WI38 (cell line): ENCODE results near the gene NPAS4.
A peak's percentile ranks its signal among the peaks of the same experiment; 100 is the strongest.
"Not testable (repeated sequence)": the region's sequence is repeated elsewhere in the genome, so short reads cannot be mapped to it uniquely, and the experiment has no call there.

Experiments
- H3K4me3 ChIP-seq: 2 replicates; pipeline ENCODE4 v1.5.1; 2011; ENCODE audit warnings: low read depth, mild to moderate bottlenecking, control low read depth, low read length
- TF ChIP-seq, protein P1 (sequence below): IDR thresholded peaks from 2 replicates; pipeline ENCODE4 v1.5.1; 2012; ENCODE audit warnings: low read depth, mild to moderate bottlenecking, control low read depth, low read length

Gene NPAS4

GRCh38 chr11:66419825-66420224 is 1.0 kb upstream of the NPAS4 start:
- TF ChIP-seq, protein P1, sequence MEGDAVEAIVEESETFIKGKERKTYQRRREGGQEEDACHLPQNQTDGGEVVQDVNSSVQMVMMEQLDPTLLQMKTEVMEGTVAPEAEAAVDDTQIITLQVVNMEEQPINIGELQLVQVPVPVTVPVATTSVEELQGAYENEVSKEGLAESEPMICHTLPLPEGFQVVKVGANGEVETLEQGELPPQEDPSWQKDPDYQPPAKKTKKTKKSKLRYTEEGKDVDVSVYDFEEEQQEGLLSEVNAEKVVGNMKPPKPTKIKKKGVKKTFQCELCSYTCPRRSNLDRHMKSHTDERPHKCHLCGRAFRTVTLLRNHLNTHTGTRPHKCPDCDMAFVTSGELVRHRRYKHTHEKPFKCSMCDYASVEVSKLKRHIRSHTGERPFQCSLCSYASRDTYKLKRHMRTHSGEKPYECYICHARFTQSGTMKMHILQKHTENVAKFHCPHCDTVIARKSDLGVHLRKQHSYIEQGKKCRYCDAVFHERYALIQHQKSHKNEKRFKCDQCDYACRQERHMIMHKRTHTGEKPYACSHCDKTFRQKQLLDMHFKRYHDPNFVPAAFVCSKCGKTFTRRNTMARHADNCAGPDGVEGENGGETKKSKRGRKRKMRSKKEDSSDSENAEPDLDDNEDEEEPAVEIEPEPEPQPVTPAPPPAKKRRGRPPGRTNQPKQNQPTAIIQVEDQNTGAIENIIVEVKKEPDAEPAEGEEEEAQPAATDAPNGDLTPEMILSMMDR: no peak
- H3K4me3 ChIP-seq: no peak overlapping the region

- no peak overlapping the region for H3K4me3 ChIP-seq
- TF ChIP-seq, protein P1: no peak
These were observed 814 bp downstream of the NPAS4 start for GRCh38 chr11:66421492-66422205.

- TF ChIP-seq, protein P1: no peak
- H3K4me3 ChIP-seq: no peak overlapping the region
These were observed 5.5 kb downstream of the NPAS4 start for GRCh38 chr11:66426314-66426713.

DNA sequence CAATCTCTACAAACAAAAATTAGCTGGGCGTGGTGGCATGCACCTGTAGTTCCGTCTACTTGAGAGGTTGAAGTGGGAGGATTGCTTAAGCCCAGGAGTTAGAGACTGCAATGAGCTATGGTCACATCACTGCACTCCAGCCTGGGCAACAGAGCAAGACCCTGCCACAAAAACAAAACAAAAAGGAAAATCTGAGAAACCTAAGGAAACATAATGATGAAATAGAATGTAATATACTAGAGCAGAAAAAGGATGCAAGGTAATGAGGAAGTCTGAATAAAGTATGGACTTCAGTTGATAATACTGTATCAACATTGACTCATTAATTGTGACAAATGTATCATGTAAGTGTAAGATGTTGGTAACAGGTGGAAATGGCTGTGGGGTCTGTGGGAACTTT is 8.1 kb downstream of the NPAS4 start:
- TF ChIP-seq, protein P1: no peak
- H3K4me3 ChIP-seq: no peak overlapping the region

- no peak overlapping the region for H3K4me3 ChIP-seq
- TF ChIP-seq, protein P1: peak; percentile 68
These were observed 9.3 kb downstream of the NPAS4 start for GRCh38 chr11:66429983-66430602.

GRCh38 chr11:66431287-66431686 is 10.5 kb downstream of the NPAS4 start:
- not testable (repeated sequence) for H3K4me3 ChIP-seq

GRCh38 chr11:66431871-66432329 is 11.1 kb downstream of the NPAS4 start:
- H3K4me3 ChIP-seq: not testable (repeated sequence)

GRCh38 chr11:66432597-66432996 is 11.8 kb downstream of the NPAS4 start:
- H3K4me3 ChIP-seq: no peak overlapping the region
- TF ChIP-seq, protein P1: no peak
